Measurements from ENCODE around the gene ANKRD13D.
A peak's percentile ranks its signal among the peaks of the same experiment; 100 is the strongest.

DNA sequence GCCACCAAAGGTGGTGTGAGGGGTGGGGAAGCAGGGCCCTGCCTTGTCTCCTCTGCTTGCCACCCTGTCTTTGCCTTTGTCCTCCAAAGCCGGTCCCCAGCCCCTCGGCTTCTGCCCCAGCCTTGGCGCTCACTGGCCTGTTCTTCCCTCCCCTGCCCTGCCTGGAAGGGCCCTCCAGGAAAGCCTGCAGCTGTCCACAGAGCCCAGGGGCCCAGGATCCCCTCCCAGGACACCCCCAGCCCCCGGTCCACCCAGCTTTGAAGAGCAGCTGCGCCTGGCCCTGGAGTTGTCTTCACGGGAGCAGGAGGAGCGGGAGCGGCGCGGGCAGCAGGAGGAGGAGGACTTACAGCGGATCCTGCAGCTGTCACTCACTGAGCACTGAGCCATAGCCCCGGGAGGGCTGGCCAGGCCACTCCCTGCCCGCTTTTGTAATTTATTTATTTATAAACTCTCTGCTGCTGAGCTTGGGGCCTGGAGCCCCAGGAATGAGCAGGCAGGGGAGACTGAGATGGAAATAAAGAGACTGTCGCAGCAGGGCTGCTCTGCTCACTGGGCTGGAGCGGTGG lies 12.9 kb downstream of the ANKRD13D start:
- TF ChIP-seq POLR2A (IDR thresholded peaks at IDR 0.05) (no peak), POLR2AphosphoS5 (IDR thresholded peaks at IDR 0.05; ENCODE audit: insufficient read depth in 1 of 2, low read depth in 1 of 2) (peak in 1 of 2 donors; percentile 51)
- TF ChIP-seq, protein P1, sequence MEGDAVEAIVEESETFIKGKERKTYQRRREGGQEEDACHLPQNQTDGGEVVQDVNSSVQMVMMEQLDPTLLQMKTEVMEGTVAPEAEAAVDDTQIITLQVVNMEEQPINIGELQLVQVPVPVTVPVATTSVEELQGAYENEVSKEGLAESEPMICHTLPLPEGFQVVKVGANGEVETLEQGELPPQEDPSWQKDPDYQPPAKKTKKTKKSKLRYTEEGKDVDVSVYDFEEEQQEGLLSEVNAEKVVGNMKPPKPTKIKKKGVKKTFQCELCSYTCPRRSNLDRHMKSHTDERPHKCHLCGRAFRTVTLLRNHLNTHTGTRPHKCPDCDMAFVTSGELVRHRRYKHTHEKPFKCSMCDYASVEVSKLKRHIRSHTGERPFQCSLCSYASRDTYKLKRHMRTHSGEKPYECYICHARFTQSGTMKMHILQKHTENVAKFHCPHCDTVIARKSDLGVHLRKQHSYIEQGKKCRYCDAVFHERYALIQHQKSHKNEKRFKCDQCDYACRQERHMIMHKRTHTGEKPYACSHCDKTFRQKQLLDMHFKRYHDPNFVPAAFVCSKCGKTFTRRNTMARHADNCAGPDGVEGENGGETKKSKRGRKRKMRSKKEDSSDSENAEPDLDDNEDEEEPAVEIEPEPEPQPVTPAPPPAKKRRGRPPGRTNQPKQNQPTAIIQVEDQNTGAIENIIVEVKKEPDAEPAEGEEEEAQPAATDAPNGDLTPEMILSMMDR (IDR thresholded peaks at IDR 0.05), result no peak
